Activated naive CD4-positive, alpha-beta T cell treated with anti-CD3 and anti-CD28 coated beads, Interleukin-2, amount 10 ng/mL, durations not matched to agents 7 days and 5 days (primary cell): ENCODE measurements around the gene ALOX12.
"Not testable (repeated sequence)": the region's sequence is repeated elsewhere in the genome, so short reads cannot be mapped to it uniquely, and the experiment has no call there.

Experiments used
- CTCF ChIA-PET: fragments of 350-600 bp; sonication (Branson Sonifier 250); formaldehyde crosslinking; loops from one replicate; lab custom pipeline; 2021; ENCODE audit warnings: antibody characterized with exemption; lab: Charles Lee
- DNase-seq: peaks from one replicate; pipeline ENCODE4 v3.0.0-alpha.2; 2020
- H3K27ac Mint-ChIP-seq: one replicate; pipeline ENCODE4 v1.8.0; 2021; ENCODE audit warnings: mild to moderate bottlenecking, moderate library complexity, mixed read lengths
- H3K27me3 Mint-ChIP-seq: one replicate; pipeline ENCODE4 v1.8.0; 2021; ENCODE audit warnings: mild to moderate bottlenecking, mixed read lengths
- H3K36me3 Mint-ChIP-seq: one replicate; pipeline ENCODE4 v1.8.0; 2021; ENCODE audit warnings: mixed read lengths
- H3K4me1 Mint-ChIP-seq: one replicate; pipeline ENCODE4 v1.8.0; 2021; ENCODE audit warnings: mixed read lengths
- H3K4me3 Mint-ChIP-seq: one replicate; pipeline ENCODE4 v1.8.0; 2021; ENCODE audit warnings: mild to moderate bottlenecking, moderate library complexity, mixed read lengths
- H3K9me3 Mint-ChIP-seq: one replicate; pipeline ENCODE4 v1.8.0; 2021; ENCODE audit warnings: mixed read lengths

The ALOX12 gene

GRCh38 chr17:6995500-6996255 lies at the start of gene ALOX12:
ALOX12 (plus strand) TSS chr17:6996049; CDS start chr17:6996118, 69 bp downstream.
- CTCF ChIA-PET = interaction anchor here (1.7 kb wide), 1 partner anchor 9 kb away, joined by 6 read pairs; no protein-coding TSS in a partner anchor
- no peak within 1 kb of the TSS for H3K4me3 Mint-ChIP-seq
- no peaks in the 10 kb centered on the region for H3K27me3 Mint-ChIP-seq
- H3K9me3 Mint-ChIP-seq = no peaks in the 10 kb centered on the region
- DNase-seq = no peak
- H3K36me3 Mint-ChIP-seq = peaks cover 26% of the 10 kb centered on the region
- no peaks in the 10 kb centered on the region for H3K4me1 Mint-ChIP-seq
- no peak within 1 kb of the TSS for H3K27ac Mint-ChIP-seq

- H3K4me3 Mint-ChIP-seq = no peak overlapping the region
- no peak for DNase-seq
- CTCF ChIA-PET = no interaction called here
These were observed 48.1 kb upstream of the ALOX12 start for GRCh38 chr17:6947745-6948144.

GRCh38 chr17:6948562-6948961 lies 47.3 kb upstream of the ALOX12 start:
- DNase-seq = no peak
- no peaks in the 10 kb centered on the region for H3K9me3 Mint-ChIP-seq
- H3K36me3 Mint-ChIP-seq = no peaks in the 10 kb centered on the region
- no peak overlapping the region for H3K4me3 Mint-ChIP-seq
- H3K27ac Mint-ChIP-seq = no peak overlapping the region
- CTCF ChIA-PET = no interaction called here
- peaks cover 4% of the 10 kb centered on the region for H3K4me1 Mint-ChIP-seq
- H3K27me3 Mint-ChIP-seq = peaks cover under 1% of the 10 kb centered on the region

More at GRCh38 chr17:6947745-6948144, 48.1 kb upstream of the ALOX12 start:
- Mint-ChIP-seq H3K27ac (no peak overlapping the region), H3K9me3 (no peaks in the 10 kb centered on the region), H3K4me1 (peaks cover 4% of the 10 kb centered on the region), H3K36me3 (no peaks in the 10 kb centered on the region), H3K27me3 (peaks cover 4% of the 10 kb centered on the region)

- H3K27me3 Mint-ChIP-seq = no peaks in the 10 kb centered on the region
- no peak for DNase-seq
- no peaks in the 10 kb centered on the region for H3K9me3 Mint-ChIP-seq
- no peak overlapping the region for H3K4me3 Mint-ChIP-seq
- H3K27ac Mint-ChIP-seq = no peak overlapping the region
- CTCF ChIA-PET = no interaction called here
- no peaks in the 10 kb centered on the region for H3K36me3 Mint-ChIP-seq
- H3K4me1 Mint-ChIP-seq = peaks cover 4% of the 10 kb centered on the region
These were observed 46.9 kb upstream of the ALOX12 start for GRCh38 chr17:6948976-6949375.

GRCh38 chr17:6950938-6951337 lies 44.9 kb upstream of the ALOX12 start:
- H3K27ac Mint-ChIP-seq, H3K4me3 Mint-ChIP-seq, H3K9me3 Mint-ChIP-seq, DNase-seq, H3K4me1 Mint-ChIP-seq, H3K27me3 Mint-ChIP-seq, H3K36me3 Mint-ChIP-seq: not testable (repeated sequence)
- CTCF ChIA-PET = interaction anchor here (1.0 kb wide), 1 partner anchor 54 kb away, joined by 3 read pairs; no protein-coding TSS in a partner anchor

- no peaks in the 10 kb centered on the region for H3K9me3 Mint-ChIP-seq
- DNase-seq = no peak
- CTCF ChIA-PET = no interaction called here
- no peaks in the 10 kb centered on the region for H3K36me3 Mint-ChIP-seq
- H3K27me3 Mint-ChIP-seq = no peaks in the 10 kb centered on the region
- H3K27ac Mint-ChIP-seq = no peak overlapping the region
- no peak overlapping the region for H3K4me3 Mint-ChIP-seq
- H3K4me1 Mint-ChIP-seq = peaks cover under 1% of the 10 kb centered on the region
These were observed 42.2 kb upstream of the ALOX12 start for GRCh38 chr17:6953689-6954088.

GRCh38 chr17:6959700-6960099 lies 36.1 kb upstream of the ALOX12 start:
- H3K27ac Mint-ChIP-seq = no peak overlapping the region
- H3K27me3 Mint-ChIP-seq = peaks cover 4% of the 10 kb centered on the region
- no peak for DNase-seq
- H3K9me3 Mint-ChIP-seq = no peaks in the 10 kb centered on the region
- CTCF ChIA-PET = no interaction called here
- no peaks in the 10 kb centered on the region for H3K36me3 Mint-ChIP-seq
- no peaks in the 10 kb centered on the region for H3K4me1 Mint-ChIP-seq
- no peak overlapping the region for H3K4me3 Mint-ChIP-seq

- DNase-seq = no peak
These were observed 26.5 kb upstream of the ALOX12 start for GRCh38 chr17:6969323-6969726.

GRCh38 chr17:6970992-6971391 lies 24.9 kb upstream of the ALOX12 start:
- DNase-seq = no peak
- no peaks in the 10 kb centered on the region for H3K9me3 Mint-ChIP-seq
- no peak overlapping the region for H3K4me3 Mint-ChIP-seq
- no peaks in the 10 kb centered on the region for H3K4me1 Mint-ChIP-seq
- H3K27me3 Mint-ChIP-seq = no peaks in the 10 kb centered on the region
- H3K27ac Mint-ChIP-seq = no peak overlapping the region
- CTCF ChIA-PET = no interaction called here
- no peaks in the 10 kb centered on the region for H3K36me3 Mint-ChIP-seq

More at GRCh38 chr17:6969323-6969726, 26.5 kb upstream of the ALOX12 start:
- Mint-ChIP-seq H3K4me3 (no peak overlapping the region), H3K4me1 (no peaks in the 10 kb centered on the region), H3K27me3 (no peaks in the 10 kb centered on the region), H3K9me3 (no peaks in the 10 kb centered on the region), H3K36me3 (no peaks in the 10 kb centered on the region), H3K27ac (no peak overlapping the region)
- CTCF ChIA-PET = interaction anchor here (1.6 kb wide), 1 partner anchor 126 kb away, joined by 5 read pairs; no protein-coding TSS in a partner anchor

- CTCF ChIA-PET, H3K9me3 Mint-ChIP-seq, DNase-seq, H3K36me3 Mint-ChIP-seq, H3K27ac Mint-ChIP-seq, H3K4me3 Mint-ChIP-seq: not testable (repeated sequence)
- Mint-ChIP-seq H3K4me1 (peaks cover 26% of the 10 kb centered on the region), H3K27me3 (peaks cover 19% of the 10 kb centered on the region)
These were observed 16.4 kb upstream of the ALOX12 start for GRCh38 chr17:6979440-6979839.

GRCh38 chr17:6981426-6981825 lies 14.4 kb upstream of the ALOX12 start:
- no peak overlapping the region for H3K4me3 Mint-ChIP-seq
- no peak overlapping the region for H3K27ac Mint-ChIP-seq
- DNase-seq = no peak
- no peaks in the 10 kb centered on the region for H3K9me3 Mint-ChIP-seq
- peaks cover 26% of the 10 kb centered on the region for H3K4me1 Mint-ChIP-seq
- no peaks in the 10 kb centered on the region for H3K36me3 Mint-ChIP-seq
- H3K27me3 Mint-ChIP-seq = peaks cover 19% of the 10 kb centered on the region
- CTCF ChIA-PET = no interaction called here

- CTCF ChIA-PET = interaction anchor here (0.7 to 1.5 kb wide), 3 partner anchors 19 to 74 kb away, joined by 3 to 7 read pairs (median 3); no protein-coding TSS in a partner anchor
- Mint-ChIP-seq H3K27ac (no peak overlapping the region), H3K9me3 (no peaks in the 10 kb centered on the region), H3K27me3 (peaks cover 5% of the 10 kb centered on the region), H3K4me3 (no peak overlapping the region), H3K36me3 (no peaks in the 10 kb centered on the region), H3K4me1 (peaks cover 26% of the 10 kb centered on the region)
- no peak for DNase-seq
These were observed 10.6 kb upstream of the ALOX12 start for GRCh38 chr17:6985266-6985665.

- DNase-seq = no peak
- no peaks in the 10 kb centered on the region for H3K36me3 Mint-ChIP-seq
- H3K27me3 Mint-ChIP-seq = no peaks in the 10 kb centered on the region
- no peak overlapping the region for H3K4me3 Mint-ChIP-seq
- peaks cover 14% of the 10 kb centered on the region for H3K4me1 Mint-ChIP-seq
- H3K9me3 Mint-ChIP-seq = no peaks in the 10 kb centered on the region
- no peak overlapping the region for H3K27ac Mint-ChIP-seq
- CTCF ChIA-PET = interaction anchor here (1.5 kb wide), 1 partner anchor 18 kb away, joined by 7 read pairs; no protein-coding TSS in a partner anchor
These were observed 9.2 kb upstream of the ALOX12 start for GRCh38 chr17:6986676-6987075.

GRCh38 chr17:6989779-6990178 lies 6.1 kb upstream of the ALOX12 start:
- no peaks in the 10 kb centered on the region for H3K36me3 Mint-ChIP-seq
- H3K4me3 Mint-ChIP-seq = no peak overlapping the region
- H3K27me3 Mint-ChIP-seq = no peaks in the 10 kb centered on the region
- H3K27ac Mint-ChIP-seq = no peak overlapping the region
- H3K9me3 Mint-ChIP-seq = no peaks in the 10 kb centered on the region
- H3K4me1 Mint-ChIP-seq = no peaks in the 10 kb centered on the region
- no peak for DNase-seq
- CTCF ChIA-PET = interaction anchor here (1.1 to 4.1 kb wide), 3 partner anchors 15 to 75 kb away, joined by 3 to 12 read pairs (median 4); no protein-coding TSS in a partner anchor

GRCh38 chr17:6993613-6994056 lies 2.2 kb upstream of the ALOX12 start:
- not testable (repeated sequence) for H3K9me3 Mint-ChIP-seq, DNase-seq, H3K4me3 Mint-ChIP-seq, H3K27ac Mint-ChIP-seq, H3K4me1 Mint-ChIP-seq, H3K27me3 Mint-ChIP-seq
- peaks cover 11% of the 10 kb centered on the region for H3K36me3 Mint-ChIP-seq
- CTCF ChIA-PET = interaction anchor here (1.1 to 1.2 kb wide), 2 partner anchors 9 to 10 kb away, joined by 4 read pairs; no protein-coding TSS in a partner anchor
